HTR-8/SVneo (cell line): ENCODE measurements around the gene KIF7.
"Not testable (repeated sequence)": the region's sequence is repeated elsewhere in the genome, so short reads cannot be mapped to it uniquely, and the experiment has no call there.

ENCODE experiments used
- DNase-seq: peaks from one replicate; pipeline ENCODE4 v3.0.0; 2011; ENCODE audit warnings: low spot score, mixed read lengths; ENCODE audit not compliant: insufficient read length
- FAIRE-seq: peaks from 2 replicates; lab custom pipeline; 2011; peaks lifted over from hg19 to GRCh38; lab: Jason Lieb, UNC

KIF7 gene

GRCh38 chr15:89627256-89627970 is 27.9 kb downstream of the KIF7 start:
- no peak for FAIRE-seq
- no peak for DNase-seq

GRCh38 chr15:89625716-89626115 is 29.6 kb downstream of the KIF7 start:
- FAIRE-seq (no peak), DNase-seq (no peak)

GRCh38 chr15:89623165-89623564 is 32.1 kb downstream of the KIF7 start:
- FAIRE-seq (no peak), DNase-seq (no peak)

- FAIRE-seq (no peak), DNase-seq (no peak)
These were observed 33.7 kb downstream of the KIF7 start for GRCh38 chr15:89621547-89621946.

GRCh38 chr15:89616228-89616627 is 39.0 kb downstream of the KIF7 start:
- FAIRE-seq (no peak), DNase-seq (no peak)

- no peak for FAIRE-seq
- DNase-seq = no peak
These were observed 40.1 kb downstream of the KIF7 start for GRCh38 chr15:89615135-89615534.

GRCh38 chr15:89614164-89614563 is 41.1 kb downstream of the KIF7 start:
- no peak for DNase-seq
- FAIRE-seq = no peak

GRCh38 chr15:89613031-89613430 is 42.2 kb downstream of the KIF7 start:
- FAIRE-seq = no peak

GRCh38 chr15:89611317-89611716 is 44.0 kb downstream of the KIF7 start:
- FAIRE-seq = no peak

More at GRCh38 chr15:89613031-89613430, 42.2 kb downstream of the KIF7 start:
- DNase-seq = no peak

GRCh38 chr15:89599021-89599420 is 56.2 kb downstream of the KIF7 start:
- DNase-seq (no peak), FAIRE-seq (no peak)

More at GRCh38 chr15:89611317-89611716, 44.0 kb downstream of the KIF7 start:
- no peak for DNase-seq

GRCh38 chr15:89593018-89593417 is 62.2 kb downstream of the KIF7 start:
- FAIRE-seq (no peak), DNase-seq (no peak)

GRCh38 chr15:89591834-89592233 is 63.4 kb downstream of the KIF7 start:
- no peak for DNase-seq
- no peak for FAIRE-seq

GRCh38 chr15:89587955-89588354 is 67.3 kb downstream of the KIF7 start:
- FAIRE-seq = no peak
- no peak for DNase-seq

GRCh38 chr15:89586651-89587050 is 68.6 kb downstream of the KIF7 start:
- DNase-seq (no peak), FAIRE-seq (no peak)

GRCh38 chr15:89580747-89581146 is 74.5 kb downstream of the KIF7 start:
- not testable (repeated sequence) for FAIRE-seq, DNase-seq

- no peak for DNase-seq
- no peak for FAIRE-seq
These were observed 77.1 kb downstream of the KIF7 start for GRCh38 chr15:89578146-89578545.
